ENCODE measurements around the gene KIF5A.

- TF ChIP-seq CTCF (IDR thresholded peaks at IDR 0.05) (no peak), POLR2A (IDR thresholded peaks at IDR 0.05) (no peak)
Measured at GRCh38 chr12:57564178-57564740, 14.4 kb downstream of the KIF5A start.

Measured in lower leg skin (tissue), 3 donors.